WTC11 (cell line): ENCODE measurements around the gene ARL15. TPM values are rescaled to one million over a fixed set of nuclear protein-coding genes. Genes with fewer than 3 reads are reported as not detected.

ENCODE experiments used
- ATAC-seq: fragments of 200-7000 bp; cut with Tn5 transposase; 2 replicates; pipeline ENCODE4 v1.10.0; 2021; ENCODE audit warnings: mild to moderate bottlenecking, moderate library complexity
- CTCF ChIA-PET: fragments of 300-600 bp; sonication (Branson Sonifier 250); formaldehyde crosslinking; loops from one replicate; lab custom pipeline; 2021; ENCODE audit warnings: antibody characterized with exemption; lab: Charles Lee
- POLR2A ChIA-PET: fragments of 350-600 bp; sonication (Branson Sonifier 250); formaldehyde crosslinking; loops from one replicate; lab custom pipeline; 2021; ENCODE audit warnings: antibody characterized with exemption; lab: Charles Lee
- DNase-seq: peaks from one replicate; pipeline ENCODE4 v3.0.0; 2021; ENCODE audit warnings: low spot score
- H3K27ac Mint-ChIP-seq: 2 replicates; pipeline ENCODE4 v1.8.0; 2021; ENCODE audit warnings: mixed read lengths
- H3K27me3 Mint-ChIP-seq: 2 replicates; pipeline ENCODE4 v1.8.0; 2021; ENCODE audit warnings: low read depth, mild to moderate bottlenecking, moderate library complexity, mixed read lengths
- H3K36me3 Mint-ChIP-seq: 2 replicates; pipeline ENCODE4 v1.8.0; 2021; ENCODE audit warnings: mixed read lengths
- H3K4me1 Mint-ChIP-seq: 2 replicates; pipeline ENCODE4 v1.8.0; 2022; ENCODE audit warnings: mixed read lengths
- H3K4me3 Mint-ChIP-seq: 2 replicates; pipeline ENCODE4 v1.8.0; 2021; ENCODE audit warnings: mild to moderate bottlenecking, moderate library complexity, mixed read lengths
- H3K9me3 Mint-ChIP-seq: 2 replicates; pipeline ENCODE4 v1.8.0; 2021; ENCODE audit warnings: mixed read lengths
- ATF2 ChIP-seq: sonication (generic); formaldehyde crosslinking; IDR thresholded peaks from 2 replicates; pipeline ENCODE4 v1.8.1; 2022; ENCODE audit warnings: low read depth, missing genetic modification reagents, borderline replicate concordance
- ATF3 ChIP-seq: sonication (generic); formaldehyde crosslinking; conservative IDR thresholded peaks from 2 replicates; pipeline ENCODE4 v1.8.1; 2022; ENCODE audit warnings: mild to moderate bottlenecking, missing genetic modification reagents
- E2F4 ChIP-seq: sonication (generic); formaldehyde crosslinking; IDR thresholded peaks from 2 replicates; pipeline ENCODE4 v1.8.1; 2022; ENCODE audit warnings: low read depth, mild to moderate bottlenecking, moderate library complexity, missing genetic modification reagents, borderline replicate concordance
- FOXP1 ChIP-seq: sonication (generic); formaldehyde crosslinking; IDR thresholded peaks from 2 replicates; pipeline ENCODE4 v1.8.0; 2022; ENCODE audit warnings: missing genetic modification reagents, mild to moderate bottlenecking, moderate library complexity, borderline replicate concordance
- GRHL2 ChIP-seq: fragments of 250-450 bp; sonication (Bioruptor Pico); IDR thresholded peaks from 2 replicates; pipeline ENCODE4 v1.8.0; 2022; ENCODE audit warnings: mild to moderate bottlenecking, moderate library complexity; ENCODE audit not compliant: insufficient replicate concordance, severe bottlenecking
- JUN ChIP-seq: sonication (generic); formaldehyde crosslinking; IDR thresholded peaks from 2 replicates; pipeline ENCODE4 v1.8.0; 2023; ENCODE audit warnings: mild to moderate bottlenecking, missing genetic modification reagents
- MLX ChIP-seq: sonication (generic); formaldehyde crosslinking; IDR thresholded peaks from 2 replicates; pipeline ENCODE4 v1.8.1; 2023; ENCODE audit warnings: mild to moderate bottlenecking, missing genetic modification reagents, moderate library complexity
- NR1H2 ChIP-seq: sonication (generic); formaldehyde crosslinking; IDR thresholded peaks from 2 replicates; pipeline ENCODE4 v1.9.0; 2021; ENCODE audit warnings: mild to moderate bottlenecking, moderate library complexity, missing genetic modification reagents
- NR2C2 ChIP-seq: sonication (generic); formaldehyde crosslinking; IDR thresholded peaks from 2 replicates; pipeline ENCODE4 v1.8.0; 2022; ENCODE audit warnings: mild to moderate bottlenecking, missing genetic modification reagents
- OVOL2 ChIP-seq: fragments of 250-450 bp; sonication (Bioruptor Pico); IDR thresholded peaks from 2 replicates; pipeline ENCODE4 v1.9.0; 2021; ENCODE audit warnings: mild to moderate bottlenecking, borderline replicate concordance
- PRRX2 ChIP-seq: fragments of 250-450 bp; sonication (Bioruptor Pico); IDR thresholded peaks from 2 replicates; pipeline ENCODE4 v1.8.0; 2021; ENCODE audit warnings: mild to moderate bottlenecking
- RELA ChIP-seq: sonication (generic); formaldehyde crosslinking; IDR thresholded peaks from 2 replicates; pipeline ENCODE4 v1.8.1; 2022; ENCODE audit warnings: missing genetic modification reagents, mild to moderate bottlenecking, borderline replicate concordance
- SMAD3 ChIP-seq: sonication (generic); formaldehyde crosslinking; IDR thresholded peaks from 2 replicates; pipeline ENCODE4 v1.8.0; 2022; ENCODE audit warnings: missing genetic modification reagents, mild to moderate bottlenecking, borderline replicate concordance
- USF2 ChIP-seq: sonication (generic); formaldehyde crosslinking; IDR thresholded peaks from 2 replicates; pipeline ENCODE4 v1.8.1; 2023; ENCODE audit warnings: mild to moderate bottlenecking, missing genetic modification reagents, moderate library complexity
- ZNF138 ChIP-seq: sonication (generic); formaldehyde crosslinking; conservative IDR thresholded peaks from 2 replicates; pipeline ENCODE4 v1.8.1; 2022; ENCODE audit warnings: mild to moderate bottlenecking, moderate library complexity, missing genetic modification reagents
- ZNF532 ChIP-seq: fragments of 250-450 bp; sonication (Bioruptor Pico); IDR thresholded peaks from 2 replicates; pipeline ENCODE4 v1.9.0; 2021; ENCODE audit warnings: mild to moderate bottlenecking, borderline replicate concordance
- total RNA-seq: library from RNA; stranded (reverse); gene quantifications from 3 replicates; pipeline ENCODE4 v1.2.3, GENCODE V29; 2021

ARL15 gene
- total RNA-seq, 1 experiment from 2014 or later: 20.1 TPM

GRCh38 chr5:54226215-54226614, 84.2 kb downstream of the ARL15 start (continued):
- TF ChIP-seq ZNF532 (CRISPR knock-in tag): no peak
- TF ChIP-seq NR1H2 (CRISPR knock-in tag): no peak
- no peak for TF ChIP-seq NR2C2 (CRISPR knock-in tag)
- TF ChIP-seq RELA: no peak
- TF ChIP-seq PRRX2 (CRISPR knock-in tag): no peak
- no peak for TF ChIP-seq E2F4
- no peak for TF ChIP-seq ATF2 (CRISPR knock-in tag)
- TF ChIP-seq SMAD3 (CRISPR knock-in tag): no peak
- TF ChIP-seq, all 79 proteins: peak for 0

GRCh38 chr5:54224103-54224826, 86.1 kb downstream of the ARL15 start:
- H3K27ac Mint-ChIP-seq: no peak overlapping the region
- peaks cover 16% of the 10 kb centered on the region for H3K9me3 Mint-ChIP-seq
- H3K36me3 Mint-ChIP-seq: no peaks in the 10 kb centered on the region
- H3K27me3 Mint-ChIP-seq: no peaks in the 10 kb centered on the region
- TF ChIP-seq GRHL2 (CRISPR knock-in tag) (no peak), FOXP1 (no peak), MLX (no peak), ZNF138 (CRISPR knock-in tag) (no peak), OVOL2 (CRISPR knock-in tag) (no peak), USF2 (CRISPR knock-in tag) (no peak), ATF3 (CRISPR knock-in tag) (no peak), JUN (CRISPR knock-in tag) (no peak), PRRX2 (CRISPR knock-in tag) (no peak)
- ChIA-PET CTCF (no interaction called here), POLR2A (no interaction called here)
- H3K4me1 Mint-ChIP-seq: peaks cover 12% of the 10 kb centered on the region
- DNase-seq: no peak
- H3K4me3 Mint-ChIP-seq: no peak overlapping the region
- ATAC-seq: no peak
